ENCODE data around the gene IL17RD. TPM values are rescaled to one million over a fixed set of nuclear protein-coding genes. Genes with fewer than 3 reads are reported as not detected.

Gene IL17RD
- total and polyA plus RNA-seq, 2 of the 13 experiments (the other 11 are each of a cell fraction or from before 2014, with no cell fraction given), result 0.28 to 0.31 TPM

DNA sequence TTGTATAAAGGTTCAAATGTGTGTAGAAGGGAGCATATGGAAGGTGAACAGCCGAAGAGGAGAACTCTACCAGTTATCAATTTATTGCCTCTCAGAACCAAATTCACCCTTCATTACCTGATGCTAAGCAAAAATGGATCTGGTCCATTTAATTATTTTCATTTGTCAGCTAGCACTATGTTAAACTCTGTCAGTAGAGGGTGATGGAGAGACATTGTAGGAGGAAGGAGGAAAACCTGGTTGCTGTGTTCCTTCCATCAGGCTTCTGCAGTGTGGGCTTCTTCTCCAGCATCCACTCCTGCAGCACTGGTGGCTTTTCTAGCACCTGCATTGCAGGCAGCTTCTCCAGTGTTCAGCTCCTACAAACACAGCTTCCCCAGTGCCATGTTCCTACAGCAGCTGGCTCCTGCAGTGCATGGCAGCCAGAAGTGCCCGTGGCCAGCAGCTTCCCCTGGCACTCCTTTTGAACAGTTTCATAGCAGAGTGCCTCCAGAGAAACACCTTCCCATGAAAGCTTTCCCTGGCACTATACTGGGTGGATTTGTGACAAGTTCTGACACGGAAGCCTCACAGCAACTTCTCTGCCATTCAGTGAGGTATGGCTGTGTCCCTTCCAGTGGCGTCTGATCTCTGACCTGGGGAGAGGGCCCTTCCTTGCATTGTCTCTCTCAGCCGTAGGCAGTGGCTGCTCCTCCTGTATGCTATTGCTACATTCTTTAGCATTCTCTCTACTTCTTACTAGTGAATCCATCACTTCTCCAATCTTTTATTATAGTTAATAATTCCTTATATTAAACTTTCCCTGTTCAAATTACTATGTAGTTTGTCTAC is 14.6 kb upstream of the IL17RD start:
- Histone ChIP-seq H3K36me3 (replicated peaks in 1 of 2; ENCODE audit: control insufficient read depth in 1 of 2, insufficient read depth in 2 of 2, low read length in 2 of 2) (no peaks in the 10 kb centered on the region), H3K27ac (ENCODE audit: extremely low read length, insufficient read depth, low read length) (no peak overlapping the region), H3K4me2 (ENCODE audit: low read depth, low read length) (0 out of 2 replicates have a peak overlapping the region, but pooled peaks have one; percentile 13), H3K27me3 (ENCODE audit: control insufficient read depth in 1 of 2, insufficient read depth in 2 of 2, low read length in 2 of 2) (peaks cover 0 to 1% of the 10 kb centered on the region in 2 experiments; a peak in 2 of 5 replicates), H3K4me3 (replicated peaks in 1 of 3; ENCODE audit: insufficient read depth in 1 of 3, low read depth in 2 of 3, low read length in 3 of 3) (no peak overlapping the region), H3K9me3 (ENCODE audit: low read length) (no peaks in the 10 kb centered on the region), H3K79me2 (ENCODE audit: insufficient read depth, low read length) (no peaks in the 10 kb centered on the region), H3K9ac (ENCODE audit: insufficient read depth, low read depth, low read length) (no peak overlapping the region), H2AFZ (ENCODE audit: low read length) (no peak overlapping the region), H4K20me1 (ENCODE audit: insufficient read depth, low read length) (no peaks in the 10 kb centered on the region), H3K4me1 (ENCODE audit: insufficient read depth, low read length) (no peaks in the 10 kb centered on the region)
- ChIA-PET CTCF (ENCODE audit: low intra/inter-chr PET ratio, low total read pairs) (interaction anchor here (1.2 kb wide), 1 partner anchor 42 kb away, joined by 4 read pairs; no protein-coding TSS in a partner anchor), POLR2A (no interaction called here)
- DNase-seq (ENCODE audit: low spot score) (peak; percentile 14), FAIRE-seq (peak; percentile 61), ATAC-seq (peak; percentile 80)
- TF ChIP-seq GTF3A (CRISPR knock-in tag; conservative IDR thresholded peaks at IDR 0.05), result no peak
- TF ChIP-seq, protein P1, sequence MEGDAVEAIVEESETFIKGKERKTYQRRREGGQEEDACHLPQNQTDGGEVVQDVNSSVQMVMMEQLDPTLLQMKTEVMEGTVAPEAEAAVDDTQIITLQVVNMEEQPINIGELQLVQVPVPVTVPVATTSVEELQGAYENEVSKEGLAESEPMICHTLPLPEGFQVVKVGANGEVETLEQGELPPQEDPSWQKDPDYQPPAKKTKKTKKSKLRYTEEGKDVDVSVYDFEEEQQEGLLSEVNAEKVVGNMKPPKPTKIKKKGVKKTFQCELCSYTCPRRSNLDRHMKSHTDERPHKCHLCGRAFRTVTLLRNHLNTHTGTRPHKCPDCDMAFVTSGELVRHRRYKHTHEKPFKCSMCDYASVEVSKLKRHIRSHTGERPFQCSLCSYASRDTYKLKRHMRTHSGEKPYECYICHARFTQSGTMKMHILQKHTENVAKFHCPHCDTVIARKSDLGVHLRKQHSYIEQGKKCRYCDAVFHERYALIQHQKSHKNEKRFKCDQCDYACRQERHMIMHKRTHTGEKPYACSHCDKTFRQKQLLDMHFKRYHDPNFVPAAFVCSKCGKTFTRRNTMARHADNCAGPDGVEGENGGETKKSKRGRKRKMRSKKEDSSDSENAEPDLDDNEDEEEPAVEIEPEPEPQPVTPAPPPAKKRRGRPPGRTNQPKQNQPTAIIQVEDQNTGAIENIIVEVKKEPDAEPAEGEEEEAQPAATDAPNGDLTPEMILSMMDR (CRISPR knock-in tag; IDR thresholded peaks at IDR 0.05), result peak; percentile 59
- peak; percentile 66 for TF ChIP-seq STAG1 (CRISPR knock-in tag; IDR thresholded peaks at IDR 0.05)
- TF ChIP-seq TIGD3 (CRISPR knock-in tag; IDR thresholded peaks at IDR 0.05; ENCODE audit: borderline replicate concordance), result no peak
- TF ChIP-seq MLLT10 (CRISPR knock-in tag; IDR thresholded peaks at IDR 0.05), result no peak
- TF ChIP-seq USF2 (IDR thresholded peaks at IDR 0.05; ENCODE audit: low read depth, low read length), result no peak
- TF ChIP-seq USF2 (CRISPR knock-in tag; IDR thresholded peaks at IDR 0.05; ENCODE audit: borderline replicate concordance), result no peak
- TF ChIP-seq ARID2 (CRISPR knock-in tag; IDR thresholded peaks at IDR 0.05; ENCODE audit: borderline replicate concordance), result 0 out of 2 replicates have a peak, but pooled peaks have one; percentile 26
- TF ChIP-seq, protein P2, sequence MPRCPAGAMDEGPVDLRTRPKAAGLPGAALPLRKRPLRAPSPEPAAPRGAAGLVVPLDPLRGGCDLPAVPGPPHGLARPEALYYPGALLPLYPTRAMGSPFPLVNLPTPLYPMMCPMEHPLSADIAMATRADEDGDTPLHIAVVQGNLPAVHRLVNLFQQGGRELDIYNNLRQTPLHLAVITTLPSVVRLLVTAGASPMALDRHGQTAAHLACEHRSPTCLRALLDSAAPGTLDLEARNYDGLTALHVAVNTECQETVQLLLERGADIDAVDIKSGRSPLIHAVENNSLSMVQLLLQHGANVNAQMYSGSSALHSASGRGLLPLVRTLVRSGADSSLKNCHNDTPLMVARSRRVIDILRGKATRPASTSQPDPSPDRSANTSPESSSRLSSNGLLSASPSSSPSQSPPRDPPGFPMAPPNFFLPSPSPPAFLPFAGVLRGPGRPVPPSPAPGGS (CRISPR knock-in tag; IDR thresholded peaks at IDR 0.05), result no peak
- TF ChIP-seq SOX6 (IDR thresholded peaks at IDR 0.05), result no peak
- TF ChIP-seq SOX6 (CRISPR knock-in tag; IDR thresholded peaks at IDR 0.05), result no peak
- no peak for TF ChIP-seq NCOR1 (IDR thresholded peaks at IDR 0.05; ENCODE audit: borderline replicate concordance, low read length)
- intact Hi-C loops (cut with micrococcal nuclease; ENCODE audit: unreplicated experiment) (no loop called here), in situ Hi-C loops (cut with HindIII; ENCODE audit: extremely low pct_ligation_motif_present, low pct_unique_long_range_greater_than_20kb) (no loop called here)
- no TSS peak for BruUV-seq (replicated peaks)
- WGBS (ENCODE audit: low lambda C conversion rate), result 7% methylated on average over 3 of the region's 5 CpGs

All from HepG2 (cell line).